K562 (cell line): ENCODE measurements around the gene POLR3GL. TPM values are rescaled to one million over a fixed set of nuclear protein-coding genes. Genes with fewer than 3 reads are reported as not detected.

ENCODE experiments used
- AFF4 ChIP-seq: sonication (generic); formaldehyde crosslinking; IDR thresholded peaks from 2 replicates; pipeline ENCODE4 v1.8.0; 2023; ENCODE audit warnings: mild to moderate bottlenecking, missing genetic modification reagents
- EP300 ChIP-seq: IDR thresholded peaks from 2 replicates; pipeline ENCODE4 v1.6.1; 2012; ENCODE audit warnings: low read length, improper control_type of control experiment
- HNRNPUL1 ChIP-seq: fragments of 200-400 bp; formaldehyde crosslinking; IDR thresholded peaks from 2 replicates; pipeline ENCODE4 v1.6.1; 2017; ENCODE audit warnings: low read length
- KAT2B ChIP-seq: IDR thresholded peaks from one replicate; pipeline ENCODE4 v1.6.1; 2012; ENCODE audit warnings: low read depth, mild to moderate bottlenecking, control low read depth, inconsistent platforms, low read length, moderate library complexity
- NKRF ChIP-seq: fragments of 450-650 bp; IDR thresholded peaks from 2 replicates; pipeline ENCODE4 v1.6.1; 2016; ENCODE audit warnings: borderline replicate concordance
- PKNOX1 ChIP-seq: fragments of 450-650 bp; IDR thresholded peaks from 2 replicates; pipeline ENCODE4 v1.6.1; 2016
- SMAD1 ChIP-seq: fragments of 150-350 bp; IDR thresholded peaks from 2 replicates; pipeline ENCODE4 v1.6.1; 2014; ENCODE audit warnings: low read length, low read depth; ENCODE audit not compliant: partially characterized antibody
- YY1 ChIP-seq, 3 experiments: IDR thresholded peaks; 2 replicates each; pipeline ENCODE4 v1.6.1; 2011; ENCODE audit warnings: low read length in 2 of 3, mild to moderate bottlenecking in 2 of 3, moderate library complexity in 2 of 3, borderline replicate concordance in 1 of 3, control low read depth in 1 of 3, low read depth in 1 of 3; ENCODE audit not compliant: insufficient read depth in 3 of 3, insufficient replicate concordance in 2 of 3, control insufficient read depth in 1 of 3, insufficient read length in 1 of 3; ENCODE audit errors: extremely low read depth in 1 of 3
- ZNF592 ChIP-seq: fragments of 450-650 bp; IDR thresholded peaks from 2 replicates; pipeline ENCODE4 v1.6.1; 2017; ENCODE audit warnings: antibody characterized with exemption, mild to moderate bottlenecking
- ZNF696 ChIP-seq: fragments of 250-450 bp; sonication (Bioruptor Pico); conservative IDR thresholded peaks from 2 replicates; pipeline ENCODE4 v1.4.0; 2020; ENCODE audit warnings: mild to moderate bottlenecking, moderate library complexity
- polyA plus RNA-seq, 8 experiments: library from polyadenylated mRNA; depleted of rRNA in 4 of 8; stranded (reverse) in 5 of 8; unstranded in 3 of 8; fragments of >200 nt; fragmentation: Nextera tagmentation in 2 of 8; fragmentation: Illumina TruSeq in 1 of 8; extraction: Ambion mirVana in 2 of 8; extraction: Trizol in 1 of 8; gene quantifications; 2 replicates each; pipeline versions ENCODE4 v1.2.1 to v1.2.3, GENCODE V29; 2011 to 2014; ENCODE audit warnings: inconsistent platforms in 1 of 8, missing spikeins in 1 of 8
- total RNA-seq, 7 experiments: library from RNA; depleted of rRNA in 6 of 7; stranded (reverse); fragments of >200 nt in 6 of 7; fragmentation: Illumina TruSeq in 2 of 7; extraction: Trizol in 2 of 7; gene quantifications; 2 replicates each; pipeline versions ENCODE4 v1.2.1 to v1.2.3, GENCODE V29; 2011 to 2021; ENCODE audit warnings: low replicate concordance in 1 of 7

POLR3GL gene
- total and polyA plus RNA-seq, 9 of the 15 experiments (the other 6 are each of a cell fraction or from before 2014, with no cell fraction given), result 14.6 to 48.4 (median 38.2) TPM

- TF ChIP-seq ZNF592 (0 out of 2 replicates have a peak, but pooled peaks have one; percentile 33), KAT2B (no peak), PKNOX1 (peak; percentile 95), SMAD1 (no peak), YY1 (IDR thresholded peaks at IDR 0.05; ENCODE audit: borderline replicate concordance in 1 of 3, control insufficient read depth in 1 of 3, extremely low read depth in 1 of 3, insufficient read depth in 3 of 3, insufficient read length in 1 of 3, insufficient replicate concordance in 2 of 3, low read depth in 1 of 3, low read length in 2 of 3) (peak in 1 of 3 experiments; percentile 37), HNRNPUL1 (no peak), ZNF696 (CRISPR knock-in tag) (no peak), EP300 (peak; percentile 71), NKRF (no peak), AFF4 (CRISPR knock-in tag) (no peak)
These were observed 57.3 kb downstream of the POLR3GL start, which contains the start of gene HJV (continued) for GRCh38 chr1:146021622-146022402.
